Activated CD4-positive, alpha-beta T cell treated with anti-CD3 and anti-CD28 coated beads, Interleukin-2, Interleukin-4, amounts not matched to agents 100 ng/mL and 50 ng/mL, durations not matched to agents 16 hours and 8 hours (primary cell): Measurements from ENCODE around the gene ADAMTSL3.
A peak's percentile ranks its signal among the peaks of the same experiment; 100 is the strongest.
"Not testable (repeated sequence)": the region's sequence is repeated elsewhere in the genome, so short reads cannot be mapped to it uniquely, and the experiment has no call there.

ENCODE experiments used
- DNase-seq: peaks from one replicate; pipeline ENCODE4 v3.0.0-alpha.2; 2020; ENCODE audit warnings: low spot score

Gene ADAMTSL3

GRCh38 chr15:84042434-84043056 lies 388.6 kb downstream of the ADAMTSL3 start:
- not testable (repeated sequence) for DNase-seq

- no peak for DNase-seq
These were observed 392.2 kb downstream of the ADAMTSL3 start for GRCh38 chr15:84046064-84046637.

- not testable (repeated sequence) for DNase-seq
These were observed 395.6 kb downstream of the ADAMTSL3 start for GRCh38 chr15:84049480-84049879.

- no peak for DNase-seq
These were observed 396.2 kb downstream of the ADAMTSL3 start for GRCh38 chr15:84050076-84050475.

DNA sequence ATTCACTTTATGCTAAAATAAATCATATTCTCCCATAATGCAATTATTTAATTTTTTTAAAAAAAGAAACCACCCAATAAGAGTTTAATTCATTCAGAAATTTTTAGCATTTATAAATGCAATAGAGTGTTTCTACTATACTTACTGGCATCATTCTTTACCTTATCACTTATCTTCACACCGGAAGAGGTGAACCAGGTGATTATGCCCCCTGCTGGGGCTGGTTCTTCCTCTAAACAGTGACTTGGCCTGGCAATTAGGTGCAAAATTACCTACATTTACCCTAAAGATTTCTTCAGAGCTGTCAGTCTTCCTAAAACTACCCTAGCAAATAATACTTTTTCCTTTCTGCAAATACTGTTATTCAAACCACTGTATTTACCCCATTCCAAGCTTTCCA lies 397.2 kb downstream of the ADAMTSL3 start:
- not testable (repeated sequence) for DNase-seq

- not testable (repeated sequence) for DNase-seq
These were observed 400.6 kb downstream of the ADAMTSL3 start for GRCh38 chr15:84054544-84054943.

DNA sequence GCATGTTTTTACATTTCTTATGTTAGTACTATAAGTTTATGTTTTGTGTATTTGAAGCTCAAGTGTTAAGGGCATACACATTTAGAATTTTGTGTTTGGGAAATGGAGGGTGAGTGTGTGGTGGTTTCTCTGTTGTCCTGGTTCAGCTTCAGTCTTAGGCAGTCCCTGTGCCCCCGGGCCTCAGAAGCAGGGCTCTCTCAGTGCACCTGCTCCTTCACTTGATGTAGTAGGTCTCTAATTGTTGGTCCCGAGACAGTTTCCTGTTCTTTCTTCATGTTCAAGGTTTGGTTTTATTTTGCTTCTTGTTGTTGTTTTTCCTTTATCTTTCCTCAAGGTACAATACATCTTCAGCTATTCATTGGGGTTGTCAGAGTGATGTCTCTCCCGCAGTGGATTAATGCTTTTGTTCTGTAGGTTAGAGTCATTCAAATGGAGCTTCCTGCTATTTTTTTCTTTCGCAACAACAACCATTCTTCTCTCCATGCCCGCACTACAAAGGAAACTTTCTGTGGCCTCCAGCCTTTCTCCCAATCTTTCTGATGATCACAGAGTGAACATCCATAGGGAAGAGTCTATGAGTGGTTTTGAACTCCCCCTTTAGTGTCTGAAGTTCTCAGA lies 403.9 kb downstream of the ADAMTSL3 start:
- no peak for DNase-seq

- DNase-seq: not testable (repeated sequence)
These were observed 409.8 kb downstream of the ADAMTSL3 start for GRCh38 chr15:84063674-84064073.

DNA sequence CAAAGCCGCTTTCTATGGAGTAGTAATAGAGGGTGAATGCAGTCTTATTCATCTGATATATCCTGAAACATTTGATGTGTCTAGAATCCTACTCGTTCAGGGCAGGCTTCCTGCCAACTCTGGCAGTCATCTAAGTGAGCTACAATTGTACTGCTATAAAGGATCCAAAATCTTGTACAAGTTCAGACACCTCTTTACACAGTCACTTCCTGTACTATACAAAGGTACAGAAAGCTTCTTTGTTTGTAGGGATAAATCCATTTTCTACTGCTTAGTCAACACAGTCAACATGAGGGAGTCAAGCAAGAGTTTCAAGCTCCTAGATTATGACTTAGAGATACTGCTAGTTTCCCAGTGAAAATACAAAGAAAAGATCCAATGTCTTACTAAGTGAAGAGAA lies 414.8 kb downstream of the ADAMTSL3 start:
- not testable (repeated sequence) for DNase-seq

DNA sequence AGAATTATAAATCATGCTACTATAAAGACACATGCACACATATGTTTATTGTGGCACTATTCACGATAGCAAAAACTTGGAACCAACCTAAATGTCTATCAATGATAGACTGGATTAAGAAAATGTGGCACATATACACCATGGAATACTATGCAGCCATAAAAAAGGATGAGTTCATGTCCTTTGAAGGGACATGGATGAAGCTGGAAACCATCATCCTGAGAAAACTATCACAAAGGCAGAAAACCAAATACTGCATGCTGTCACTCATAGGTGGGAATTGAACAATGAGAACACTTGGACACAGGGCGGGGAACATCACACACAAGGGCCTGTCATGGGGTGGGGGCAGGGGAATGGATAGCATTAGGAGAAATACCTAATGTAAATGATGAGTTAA lies 424.1 kb downstream of the ADAMTSL3 start:
- not testable (repeated sequence) for DNase-seq

DNA sequence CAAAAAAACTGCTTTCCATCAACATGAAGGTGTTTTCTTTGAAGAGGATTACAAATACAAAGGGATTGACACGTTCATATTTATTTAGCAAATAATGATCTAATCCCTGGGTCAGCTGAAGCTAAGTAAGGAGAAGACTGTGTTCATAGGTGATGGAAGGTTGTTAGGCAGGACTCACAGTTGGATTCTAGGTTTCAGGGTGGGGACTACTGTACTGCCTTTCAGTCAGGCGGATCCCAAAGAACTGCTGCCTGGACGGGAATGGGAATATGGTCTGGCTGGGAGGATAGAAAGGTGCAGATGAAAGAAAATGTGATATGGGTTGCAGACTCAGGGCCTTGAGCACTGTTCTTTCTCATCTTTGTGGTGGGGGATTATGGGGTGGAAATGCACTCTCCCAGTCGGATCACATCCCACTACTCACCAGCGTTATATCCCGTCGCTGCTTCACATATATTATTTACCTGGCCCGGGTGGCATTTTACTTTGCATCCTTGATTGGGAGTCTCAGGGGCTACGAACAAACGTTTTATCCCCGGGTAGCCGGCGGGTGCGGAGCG lies 425.5 kb downstream of the ADAMTSL3 start:
- not testable (repeated sequence) for DNase-seq

DNA sequence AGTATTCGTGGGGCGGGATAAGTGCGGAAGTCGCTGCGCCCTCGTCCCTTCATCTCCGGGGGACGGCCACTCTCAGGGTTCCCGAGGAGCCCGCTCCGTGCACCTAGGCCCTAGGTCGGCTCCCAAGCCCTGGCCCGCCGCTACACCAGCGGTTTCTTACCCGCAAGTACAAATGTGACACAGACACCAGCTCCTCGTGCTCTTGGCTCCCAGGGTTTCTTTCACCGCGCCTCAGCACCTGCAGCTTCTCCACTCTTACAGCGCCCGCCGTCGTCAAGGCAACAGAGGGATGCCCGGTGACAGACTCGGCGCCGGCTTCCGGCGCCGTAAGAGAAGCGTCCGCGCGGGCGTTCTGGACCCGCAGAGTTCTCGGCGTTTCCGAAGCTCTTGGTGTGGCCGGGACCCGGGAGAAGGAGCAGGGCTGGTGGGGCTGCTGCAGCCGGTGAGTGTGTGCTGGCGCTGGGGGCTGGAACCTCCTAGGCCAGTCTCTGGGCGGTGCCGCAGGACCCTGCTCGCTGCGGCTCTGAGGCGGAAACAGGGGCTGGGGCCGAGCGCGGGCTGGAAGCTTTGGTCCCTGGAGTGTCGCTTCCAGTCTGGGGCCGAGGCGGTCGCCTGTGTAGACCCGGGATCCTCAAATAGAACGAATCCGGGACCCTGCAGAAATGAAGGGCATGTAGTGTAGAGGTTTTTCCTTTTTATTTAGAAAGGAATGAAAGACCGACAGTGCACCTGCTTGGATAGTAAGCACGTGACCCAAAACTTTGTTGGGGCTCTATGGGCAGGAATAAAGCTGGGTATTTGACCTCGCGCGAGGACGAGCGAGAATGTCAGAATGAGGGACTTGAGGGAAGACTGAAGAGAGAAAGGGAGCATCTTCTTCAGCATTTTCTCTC lies 426.2 kb downstream of the ADAMTSL3 start:
- peak; percentile 59 for DNase-seq

- not testable (repeated sequence) for DNase-seq
These were observed 426.8 kb downstream of the ADAMTSL3 start for GRCh38 chr15:84080778-84081084.

DNA sequence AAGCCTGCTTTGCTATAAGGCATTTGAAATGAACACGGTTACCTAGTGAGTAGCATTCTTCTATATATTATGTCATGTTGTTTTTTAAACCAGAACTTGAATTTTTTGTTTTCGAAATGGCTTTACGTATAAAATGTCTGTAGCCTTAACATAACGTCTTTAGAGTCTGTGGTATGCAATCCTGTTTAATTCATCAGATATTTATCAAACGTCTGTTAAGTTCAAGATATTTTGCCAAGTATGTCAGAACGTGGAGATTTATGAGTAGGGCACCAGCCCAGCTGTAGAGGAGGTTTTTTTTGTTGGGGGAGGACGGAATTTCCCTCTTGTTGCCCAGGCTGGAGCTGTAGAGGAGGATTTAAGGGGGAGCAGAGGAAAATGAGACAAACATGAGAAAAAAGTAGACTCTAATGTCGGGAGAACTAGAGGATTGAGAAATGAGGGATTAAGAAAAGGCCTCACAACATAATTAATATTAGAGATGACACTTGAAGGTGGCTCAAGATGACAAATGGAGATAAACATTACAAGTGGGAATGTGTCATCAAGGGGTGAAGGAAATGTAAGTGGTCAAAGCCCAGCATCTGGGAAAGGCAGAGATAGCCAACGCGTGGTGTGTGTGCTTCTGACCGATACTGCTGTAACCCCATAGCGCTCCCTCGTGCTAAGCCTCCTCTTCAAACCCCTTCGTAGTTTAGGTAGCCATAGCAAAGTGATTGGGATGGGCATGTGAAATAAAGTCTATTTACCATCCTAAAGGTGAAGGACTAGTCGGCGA lies 427.7 kb downstream of the ADAMTSL3 start:
- DNase-seq: no peak

GRCh38 chr15:84082739-84083138 lies 428.8 kb downstream of the ADAMTSL3 start:
- DNase-seq: no peak

DNA sequence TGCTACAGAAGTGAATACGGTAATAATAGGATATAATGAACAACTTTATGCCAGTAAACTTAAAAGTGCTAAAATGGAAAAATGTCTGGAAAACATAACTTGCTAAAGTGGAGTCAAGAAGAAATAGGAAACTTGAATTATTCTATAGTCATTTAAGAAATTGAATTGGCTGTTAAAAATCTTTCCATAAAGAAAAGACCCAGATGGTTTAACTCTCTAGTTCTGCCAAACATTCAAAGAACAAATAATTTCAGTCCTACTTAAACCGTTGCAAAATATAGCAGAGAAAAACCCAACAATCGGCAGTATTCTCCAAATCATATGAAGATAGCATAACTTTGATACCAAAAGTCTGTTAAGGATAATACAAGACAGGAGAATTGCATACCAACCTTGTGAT lies 432.1 kb downstream of the ADAMTSL3 start:
- DNase-seq: not testable (repeated sequence)
